GM19395 (cell line): Measurements from ENCODE around the gene SYAP1.
A peak's percentile ranks its signal among the peaks of the same experiment; 100 is the strongest.
"Not testable (repeated sequence)": the region's sequence is repeated elsewhere in the genome, so short reads cannot be mapped to it uniquely, and the experiment has no call there.

Source experiments
- ATAC-seq: cut with Tn5 transposase; IDR thresholded peaks from one replicate; pipeline ENCODE4 v1.9.1; 2021; ENCODE audit warnings: mild to moderate bottlenecking, moderate library complexity; ENCODE audit not compliant: unreplicated experiment

SYAP1 gene

GRCh38 chrX:16778545-16778944 lies 59.1 kb downstream of the SYAP1 start:
- no peak for ATAC-seq

GRCh38 chrX:16778993-16779392 lies 59.6 kb downstream of the SYAP1 start:
- ATAC-seq: no peak

- ATAC-seq: not testable (repeated sequence)
Observed at GRCh38 chrX:16779815-16780214, 60.4 kb downstream of the SYAP1 start.

- ATAC-seq: no peak
Observed at GRCh38 chrX:16783452-16783851, 64.0 kb downstream of the SYAP1 start.

- not testable (repeated sequence) for ATAC-seq
Observed at GRCh38 chrX:16784440-16784839, 65.0 kb downstream of the SYAP1 start.

GRCh38 chrX:16785247-16786138 lies 66.1 kb downstream of the SYAP1 start:
- ATAC-seq: peak; percentile 4

GRCh38 chrX:16786139-16786790 lies 66.9 kb downstream of the SYAP1 start, which contains the start of gene TXLNG:
TSS of gene TXLNG (plus strand) at chrX:16786466. CDS start at chrX:16786488, 22 bp downstream.
- peak; percentile 100 for ATAC-seq

GRCh38 chrX:16786791-16787735 lies 67.7 kb downstream of the SYAP1 start:
- ATAC-seq: peak; percentile 25

GRCh38 chrX:16788477-16788876 lies 69.1 kb downstream of the SYAP1 start:
- no peak for ATAC-seq

GRCh38 chrX:16796298-16796697 lies 76.9 kb downstream of the SYAP1 start:
- no peak for ATAC-seq

- ATAC-seq: no peak
Observed at GRCh38 chrX:16797358-16797757, 77.9 kb downstream of the SYAP1 start.

GRCh38 chrX:16797841-16798240 lies 78.4 kb downstream of the SYAP1 start:
- no peak for ATAC-seq

GRCh38 chrX:16804923-16805464 lies 85.6 kb downstream of the SYAP1 start:
- peak; percentile 82 for ATAC-seq

- no peak for ATAC-seq
Observed at GRCh38 chrX:16807548-16807947, 88.1 kb downstream of the SYAP1 start.

- no peak for ATAC-seq
Observed at GRCh38 chrX:16807976-16808542, 88.6 kb downstream of the SYAP1 start.

- no peak for ATAC-seq
Observed at GRCh38 chrX:16814597-16814996, 95.2 kb downstream of the SYAP1 start.
